Endodermal cell (in vitro differentiated cells): Measurements from ENCODE around the gene ARHGAP26. TPM values are rescaled to one million over a fixed set of nuclear protein-coding genes. Genes with fewer than 3 reads are reported as not detected.

Source experiments
- DNase-seq: peaks from one replicate; pipeline ENCODE4 v3.0.0-alpha.2; 2017
- H3K27ac ChIP-seq: 2 replicates; pipeline ENCODE4 v1.5.1; 2013; ENCODE audit warnings: mild to moderate bottlenecking, low read depth, low read length, moderate library complexity
- H3K27me3 ChIP-seq: 2 replicates; pipeline ENCODE4 v1.6.1; 2013; ENCODE audit warnings: mild to moderate bottlenecking, low read length, moderate library complexity; ENCODE audit not compliant: insufficient read depth, control insufficient read depth, poor library complexity, severe bottlenecking
- H3K36me3 ChIP-seq: 2 replicates; pipeline ENCODE4 v1.7.0; 2013; ENCODE audit warnings: mild to moderate bottlenecking, low read length, moderate library complexity; ENCODE audit not compliant: control insufficient read depth, insufficient read depth
- H3K4me1 ChIP-seq: one replicate; pipeline ENCODE4 v1.7.0; 2013; ENCODE audit warnings: low read length; ENCODE audit not compliant: control insufficient read depth, insufficient read depth
- H3K4me3 ChIP-seq: 2 replicates; pipeline ENCODE4 v1.5.1; 2013; ENCODE audit warnings: mild to moderate bottlenecking, low read length, moderate library complexity
- H3K9ac ChIP-seq: 2 replicates; pipeline ENCODE4 v1.6.1; 2013; ENCODE audit warnings: mild to moderate bottlenecking, low read length, moderate library complexity; ENCODE audit not compliant: poor library complexity, severe bottlenecking; ENCODE audit errors: extremely low read depth
- H3K9me3 ChIP-seq: 2 replicates; pipeline ENCODE4 v1.6.1; 2013; ENCODE audit warnings: mild to moderate bottlenecking, low read length, moderate library complexity; ENCODE audit not compliant: control insufficient read depth
- H3K27ac Mint-ChIP-seq: 2 replicates; pipeline ENCODE4 v1.8.0; 2020; ENCODE audit warnings: mixed read lengths
- H3K27me3 Mint-ChIP-seq: 2 replicates; pipeline ENCODE4 v1.8.0; 2021; ENCODE audit warnings: mild to moderate bottlenecking, mixed read lengths; ENCODE audit not compliant: insufficient read depth
- H3K36me3 Mint-ChIP-seq: 2 replicates; pipeline ENCODE4 v1.8.0; 2020; ENCODE audit warnings: low read depth, mixed read lengths
- H3K4me1 Mint-ChIP-seq: 2 replicates; pipeline ENCODE4 v1.8.0; 2020; ENCODE audit warnings: mixed read lengths
- H3K4me3 Mint-ChIP-seq: 2 replicates; pipeline ENCODE4 v1.8.0; 2020; ENCODE audit warnings: mild to moderate bottlenecking, moderate library complexity, mixed read lengths
- H3K9me3 Mint-ChIP-seq: 2 replicates; pipeline ENCODE4 v1.8.0; 2020; ENCODE audit warnings: mild to moderate bottlenecking, mixed read lengths
- CTCF ChIP-seq: fragments of 200-600 bp; sonication (generic); conservative IDR thresholded peaks from 2 replicates; pipeline ENCODE4 v1.5.0; 2021; ENCODE audit warnings: antibody characterized with exemption, mild to moderate bottlenecking
- WGBS, 2 experiments: methylation state at CpG; one replicate each; pipeline versions ENCODE4 v1.1.5 to v1.1.7; 2013; ENCODE audit warnings: missing lambda C conversion rate in 2 of 2, mixed read lengths in 1 of 2; ENCODE audit not compliant: insufficient coverage in 1 of 2, insufficient read length in 1 of 2; 5-methylcytosine and 5-hydroxymethylcytosine counted together
- total RNA-seq, 2 donors: library from RNA; stranded (reverse); fragmentation: NEBNext Ultra II Directional in 1 of 2; extraction: Animal tissue kit (Norgen Biotek cat#: 25700) in 1 of 2; gene quantifications; 2 replicates in 1 of 2; 3 replicates in 1 of 2; pipeline ENCODE4 v1.2.1, GENCODE V29; 2021

The ARHGAP26 gene
- total RNA-seq, 2 donors from 2014 or later: 49.2 to 60.5 TPM

- Histone ChIP-seq H3K4me3 (no peak overlapping the region), H3K9ac (no peak overlapping the region), H3K4me1 (peaks cover 21% of the 10 kb centered on the region), H3K27ac (no peak overlapping the region), H3K36me3 (no peaks in the 10 kb centered on the region), H3K27me3 (no peaks in the 10 kb centered on the region), H3K9me3 (no peaks in the 10 kb centered on the region)
- Mint-ChIP-seq H3K27me3 (no peaks in the 10 kb centered on the region), H3K9me3 (no peaks in the 10 kb centered on the region), H3K27ac (no peak overlapping the region), H3K4me1 (peaks cover 29% of the 10 kb centered on the region), H3K36me3 (no peaks in the 10 kb centered on the region), H3K4me3 (no peak overlapping the region)
- WGBS, 2 experiments: 36 to 46% methylated on average over 2 of the region's 2 CpGs
- TF ChIP-seq CTCF: no peak
- DNase-seq: no peak
Observed at GRCh38 chr5:143114481-143114880, 344.3 kb downstream of the ARHGAP26 start.

- Histone ChIP-seq H3K36me3 (no peaks in the 10 kb centered on the region), H3K4me1 (peaks cover 16% of the 10 kb centered on the region), H3K27me3 (no peaks in the 10 kb centered on the region), H3K4me3 (no peak overlapping the region), H3K9me3 (no peaks in the 10 kb centered on the region), H3K9ac (no peak overlapping the region), H3K27ac (no peak overlapping the region)
- Mint-ChIP-seq H3K27me3 (no peaks in the 10 kb centered on the region), H3K27ac (no peak overlapping the region), H3K36me3 (no peaks in the 10 kb centered on the region), H3K4me1 (peaks cover 26% of the 10 kb centered on the region), H3K4me3 (no peak overlapping the region), H3K9me3 (no peaks in the 10 kb centered on the region)
- peak; percentile 40 for TF ChIP-seq CTCF
- DNase-seq: no peak
- WGBS, 2 experiments: 70 to 96% methylated on average over 1 to 2 of the region's 2 CpGs
Observed at GRCh38 chr5:143115381-143115780, 345.2 kb downstream of the ARHGAP26 start.

- DNase-seq: no peak
- TF ChIP-seq CTCF: no peak
- Mint-ChIP-seq H3K36me3 (peaks cover 12% of the 10 kb centered on the region), H3K27me3 (no peaks in the 10 kb centered on the region), H3K4me3 (no peak overlapping the region), H3K27ac (no peak overlapping the region), H3K4me1 (peaks cover 23% of the 10 kb centered on the region), H3K9me3 (no peaks in the 10 kb centered on the region)
- no peaks in the 10 kb centered on the region for H3K27me3 ChIP-seq
- H3K36me3 ChIP-seq: no peaks in the 10 kb centered on the region
- no peaks in the 10 kb centered on the region for H3K9me3 ChIP-seq
- peaks cover 8% of the 10 kb centered on the region for H3K4me1 ChIP-seq
- no peak overlapping the region for H3K27ac ChIP-seq
- H3K9ac ChIP-seq: no peak overlapping the region
- H3K4me3 ChIP-seq: no peak overlapping the region
- 87 to 90% methylated on average over 3 to 4 of the region's 4 CpGs for WGBS, 2 experiments
Observed at GRCh38 chr5:143116814-143117213, 346.6 kb downstream of the ARHGAP26 start.
